Nephron (organoid): Measurements from ENCODE around the gene PAX7.
A peak's percentile ranks its signal among the peaks of the same experiment; 100 is the strongest.

Source experiments
- H3K27ac Mint-ChIP-seq, 3 experiments: 2 replicates each; pipeline ENCODE4 v1.8.0; 2020; ENCODE audit warnings: mixed read lengths in 3 of 3, mild to moderate bottlenecking in 2 of 3, moderate library complexity in 1 of 3
- H3K27me3 Mint-ChIP-seq: 2 replicates; pipeline ENCODE4 v1.8.0; 2021; ENCODE audit warnings: low read depth, mild to moderate bottlenecking, moderate library complexity, mixed read lengths
- H3K36me3 Mint-ChIP-seq: 2 replicates; pipeline ENCODE4 v1.8.0; 2020; ENCODE audit warnings: low read depth, mixed read lengths
- H3K4me1 Mint-ChIP-seq: 2 replicates; pipeline ENCODE4 v1.8.0; 2020; ENCODE audit warnings: mixed read lengths
- H3K4me3 Mint-ChIP-seq, 3 experiments: 2 replicates each; pipeline ENCODE4 v1.8.0; 2020; ENCODE audit warnings: mild to moderate bottlenecking in 3 of 3, mixed read lengths in 3 of 3, moderate library complexity in 2 of 3
- H3K9me3 Mint-ChIP-seq: 2 replicates; pipeline ENCODE4 v1.8.0; 2020; ENCODE audit warnings: mixed read lengths
- CTCF ChIP-seq, 3 experiments: fragments of 200-600 bp; sonication (generic); IDR thresholded peaks; one replicate each; pipeline ENCODE4 v1.5.0; 2021; ENCODE audit warnings: antibody characterized with exemption in 3 of 3; ENCODE audit not compliant: unreplicated experiment in 3 of 3

PAX7 gene

GRCh38 chr1:18634276-18634675 is 3.6 kb downstream of the PAX7 start:
- no peaks in the 10 kb centered on the region for H3K36me3 Mint-ChIP-seq
- peak overlapping the region in 2 of 3 experiments; percentile 39 to 54 for H3K27ac Mint-ChIP-seq
- H3K4me1 Mint-ChIP-seq, result peaks cover 51% of the 10 kb centered on the region
- H3K9me3 Mint-ChIP-seq, result no peaks in the 10 kb centered on the region
- peaks cover 100% of the 10 kb centered on the region for H3K27me3 Mint-ChIP-seq
- H3K4me3 Mint-ChIP-seq, result peak overlapping the region; percentile 72 to 92 (median 89)
- no peak for TF ChIP-seq CTCF (IDR thresholded peaks at IDR 0.05; ENCODE audit: unreplicated experiment in 3 of 3)

- Mint-ChIP-seq H3K9me3 (no peaks in the 10 kb centered on the region), H3K36me3 (no peaks in the 10 kb centered on the region), H3K27ac (peak overlapping the region in 2 of 3 experiments; percentile 3 to 40), H3K4me3 (peak overlapping the region; percentile 54 to 77 (median 55)), H3K4me1 (peaks cover 59% of the 10 kb centered on the region), H3K27me3 (peaks cover 100% of the 10 kb centered on the region)
- no peak for TF ChIP-seq CTCF (IDR thresholded peaks at IDR 0.05; ENCODE audit: unreplicated experiment in 3 of 3)
Measured at GRCh38 chr1:18635070-18635577, 4.5 kb downstream of the PAX7 start.

GRCh38 chr1:18635891-18636595 is 5.4 kb downstream of the PAX7 start:
- peak in 1 of 3 experiments; percentile 18 for TF ChIP-seq CTCF (IDR thresholded peaks at IDR 0.05; ENCODE audit: unreplicated experiment in 3 of 3)
- peaks cover 62% of the 10 kb centered on the region for H3K4me1 Mint-ChIP-seq
- peaks cover 100% of the 10 kb centered on the region for H3K27me3 Mint-ChIP-seq
- no peaks in the 10 kb centered on the region for H3K36me3 Mint-ChIP-seq
- H3K4me3 Mint-ChIP-seq, result peak overlapping the region; percentile 12 to 77 (median 54)
- H3K9me3 Mint-ChIP-seq, result no peaks in the 10 kb centered on the region
- peak overlapping the region in 2 of 3 experiments; percentile 6 to 40 for H3K27ac Mint-ChIP-seq

GRCh38 chr1:18636596-18637508 is 6.2 kb downstream of the PAX7 start:
- TF ChIP-seq CTCF (IDR thresholded peaks at IDR 0.05; ENCODE audit: unreplicated experiment in 3 of 3), result no peak
- Mint-ChIP-seq H3K9me3 (no peaks in the 10 kb centered on the region), H3K4me3 (peak overlapping the region; percentile 28 to 73 (median 67)), H3K27me3 (peaks cover 100% of the 10 kb centered on the region), H3K4me1 (peaks cover 60% of the 10 kb centered on the region), H3K36me3 (no peaks in the 10 kb centered on the region), H3K27ac (peak overlapping the region in 1 of 3 experiments; percentile 38)

GRCh38 chr1:18637511-18637960 is 6.9 kb downstream of the PAX7 start:
- H3K9me3 Mint-ChIP-seq, result no peaks in the 10 kb centered on the region
- TF ChIP-seq CTCF (IDR thresholded peaks at IDR 0.05; ENCODE audit: unreplicated experiment in 3 of 3), result no peak

More at GRCh38 chr1:18637511-18637960, 6.9 kb downstream of the PAX7 start:
- H3K4me1 Mint-ChIP-seq, result peaks cover 59% of the 10 kb centered on the region
- no peaks in the 10 kb centered on the region for H3K36me3 Mint-ChIP-seq
- H3K27ac Mint-ChIP-seq, result peak overlapping the region in 1 of 3 experiments; percentile 38
- H3K4me3 Mint-ChIP-seq, result peak overlapping the region; percentile 28 to 73 (median 67)
- H3K27me3 Mint-ChIP-seq, result peaks cover 100% of the 10 kb centered on the region
